ENCODE measurements around the gene LRP8. TPM values are rescaled to one million over a fixed set of nuclear protein-coding genes. Genes with fewer than 3 reads are reported as not detected.
A peak's percentile ranks its signal among the peaks of the same experiment; 100 is the strongest.

LRP8 gene
- total RNA-seq, 1 donor from 2014 or later, result 4.4 TPM

GRCh38 chr1:53325326-53326087, 2.4 kb downstream of the LRP8 start:
- DNase-seq (ENCODE audit: low spot score, unreplicated experiment), result no peak
- peaks cover 58% of the 10 kb centered on the region for H3K27me3 Mint-ChIP-seq
- no peaks in the 10 kb centered on the region for H3K9me3 Mint-ChIP-seq (ENCODE audit: low read depth)
- H3K4me1 Mint-ChIP-seq (ENCODE audit: low read depth), result peaks cover 9% of the 10 kb centered on the region
- TF ChIP-seq, protein P1, sequence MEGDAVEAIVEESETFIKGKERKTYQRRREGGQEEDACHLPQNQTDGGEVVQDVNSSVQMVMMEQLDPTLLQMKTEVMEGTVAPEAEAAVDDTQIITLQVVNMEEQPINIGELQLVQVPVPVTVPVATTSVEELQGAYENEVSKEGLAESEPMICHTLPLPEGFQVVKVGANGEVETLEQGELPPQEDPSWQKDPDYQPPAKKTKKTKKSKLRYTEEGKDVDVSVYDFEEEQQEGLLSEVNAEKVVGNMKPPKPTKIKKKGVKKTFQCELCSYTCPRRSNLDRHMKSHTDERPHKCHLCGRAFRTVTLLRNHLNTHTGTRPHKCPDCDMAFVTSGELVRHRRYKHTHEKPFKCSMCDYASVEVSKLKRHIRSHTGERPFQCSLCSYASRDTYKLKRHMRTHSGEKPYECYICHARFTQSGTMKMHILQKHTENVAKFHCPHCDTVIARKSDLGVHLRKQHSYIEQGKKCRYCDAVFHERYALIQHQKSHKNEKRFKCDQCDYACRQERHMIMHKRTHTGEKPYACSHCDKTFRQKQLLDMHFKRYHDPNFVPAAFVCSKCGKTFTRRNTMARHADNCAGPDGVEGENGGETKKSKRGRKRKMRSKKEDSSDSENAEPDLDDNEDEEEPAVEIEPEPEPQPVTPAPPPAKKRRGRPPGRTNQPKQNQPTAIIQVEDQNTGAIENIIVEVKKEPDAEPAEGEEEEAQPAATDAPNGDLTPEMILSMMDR (IDR thresholded peaks at IDR 0.05; ENCODE audit: unreplicated experiment), result no peak
- H3K36me3 Mint-ChIP-seq (ENCODE audit: insufficient read depth), result no peaks in the 10 kb centered on the region
- H3K4me3 Mint-ChIP-seq (ENCODE audit: low read depth), result peak overlapping the region; percentile 81
- peak overlapping the region; percentile 81 for H3K27ac Mint-ChIP-seq

DNA sequence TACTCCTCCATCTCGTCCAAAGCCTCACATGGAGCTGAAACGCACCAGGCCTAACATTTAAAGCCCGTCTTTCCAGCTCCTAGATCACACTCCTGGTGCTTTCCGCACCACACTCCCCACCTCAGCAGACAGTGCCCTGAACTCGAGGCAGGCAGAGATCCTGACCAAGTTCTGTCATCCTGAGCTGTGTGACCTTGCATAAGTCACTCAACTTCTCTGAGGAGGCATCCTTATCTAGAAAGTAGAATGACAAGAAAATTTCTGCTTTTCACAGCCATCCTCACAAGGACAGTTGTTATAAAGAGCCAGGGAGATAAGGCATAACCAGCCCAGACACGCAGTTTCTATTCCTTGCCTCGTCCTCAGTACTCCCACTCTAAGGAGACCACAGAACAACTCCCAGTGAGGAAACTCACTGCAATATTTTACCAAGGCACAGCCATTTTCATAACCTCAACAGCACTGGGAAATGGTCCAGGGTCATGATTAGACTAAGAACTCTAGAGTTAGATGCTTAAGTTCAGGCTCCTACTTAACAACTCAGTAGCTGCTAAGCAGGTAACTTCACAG, 3.1 kb downstream of the LRP8 start:
- Mint-ChIP-seq H3K27me3 (peaks cover 51% of the 10 kb centered on the region), H3K36me3 (ENCODE audit: insufficient read depth) (no peaks in the 10 kb centered on the region), H3K9me3 (ENCODE audit: low read depth) (no peaks in the 10 kb centered on the region), H3K4me1 (ENCODE audit: low read depth) (peaks cover 9% of the 10 kb centered on the region), H3K27ac (no peak overlapping the region), H3K4me3 (ENCODE audit: low read depth) (no peak overlapping the region)
- TF ChIP-seq, protein P1 (IDR thresholded peaks at IDR 0.05; ENCODE audit: unreplicated experiment), result no peak
- no peak for DNase-seq (ENCODE audit: low spot score, unreplicated experiment)

DNA sequence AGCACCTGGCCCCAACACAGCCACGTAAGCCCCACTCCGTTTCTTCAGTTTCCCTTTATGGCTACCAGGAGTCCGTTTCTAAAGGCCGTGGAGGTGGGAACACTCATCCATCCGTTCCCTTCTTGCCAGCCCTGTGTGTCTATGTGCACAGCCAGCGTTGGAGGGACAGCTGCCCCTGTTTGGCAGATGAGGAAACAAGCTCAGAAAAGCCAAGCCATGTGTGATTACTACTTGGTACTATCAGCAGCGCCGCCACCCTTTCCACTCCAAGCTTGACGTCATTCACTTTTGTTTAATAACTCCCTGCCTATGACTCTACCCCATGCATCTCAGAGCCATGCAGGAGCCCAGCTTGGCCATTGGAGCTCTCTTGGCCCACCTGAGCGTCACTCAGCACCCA, 3.5 kb downstream of the LRP8 start:
- H3K27ac Mint-ChIP-seq, result no peak overlapping the region
- DNase-seq (ENCODE audit: low spot score, unreplicated experiment), result no peak
- no peak overlapping the region for H3K4me3 Mint-ChIP-seq (ENCODE audit: low read depth)
- TF ChIP-seq, protein P1 (IDR thresholded peaks at IDR 0.05; ENCODE audit: unreplicated experiment), result no peak
- H3K4me1 Mint-ChIP-seq (ENCODE audit: low read depth), result peaks cover 9% of the 10 kb centered on the region
- peaks cover 47% of the 10 kb centered on the region for H3K27me3 Mint-ChIP-seq
- no peaks in the 10 kb centered on the region for H3K36me3 Mint-ChIP-seq (ENCODE audit: insufficient read depth)
- H3K9me3 Mint-ChIP-seq (ENCODE audit: low read depth), result no peaks in the 10 kb centered on the region

DNA sequence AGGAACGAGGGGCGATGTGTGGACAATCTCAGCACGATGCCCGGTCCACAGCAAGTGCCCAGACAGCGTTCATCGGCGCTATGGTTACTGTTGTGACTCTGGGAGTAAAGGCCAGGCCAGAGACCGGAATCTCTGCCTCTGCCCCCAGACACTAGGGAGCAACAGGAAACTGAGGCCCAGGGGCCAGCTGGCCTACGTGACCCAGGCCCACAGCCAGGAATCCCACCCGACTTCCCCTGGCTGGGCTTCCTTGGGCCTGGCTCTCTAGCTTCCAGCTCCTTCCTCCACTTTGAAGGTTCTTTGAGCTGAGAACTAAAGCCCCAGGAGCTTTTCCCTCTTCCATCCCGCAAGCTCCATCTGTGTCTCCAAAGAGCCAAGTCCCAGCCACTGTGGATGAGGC, 4.6 kb downstream of the LRP8 start:
- Mint-ChIP-seq H3K36me3 (ENCODE audit: insufficient read depth) (no peaks in the 10 kb centered on the region), H3K4me1 (ENCODE audit: low read depth) (peaks cover 9% of the 10 kb centered on the region), H3K4me3 (ENCODE audit: low read depth) (no peak overlapping the region), H3K27ac (no peak overlapping the region), H3K9me3 (ENCODE audit: low read depth) (no peaks in the 10 kb centered on the region), H3K27me3 (peaks cover 41% of the 10 kb centered on the region)
- TF ChIP-seq, protein P1 (IDR thresholded peaks at IDR 0.05; ENCODE audit: unreplicated experiment), result no peak
- DNase-seq (ENCODE audit: low spot score, unreplicated experiment), result no peak

GRCh38 chr1:53321776-53322602, 5.9 kb downstream of the LRP8 start:
- H3K36me3 Mint-ChIP-seq (ENCODE audit: insufficient read depth), result no peaks in the 10 kb centered on the region
- H3K4me3 Mint-ChIP-seq (ENCODE audit: low read depth), result no peak overlapping the region
- TF ChIP-seq, protein P1 (IDR thresholded peaks at IDR 0.05; ENCODE audit: unreplicated experiment), result no peak
- H3K27ac Mint-ChIP-seq, result no peak overlapping the region
- H3K4me1 Mint-ChIP-seq (ENCODE audit: low read depth), result peaks cover 4% of the 10 kb centered on the region
- DNase-seq (ENCODE audit: low spot score, unreplicated experiment), result no peak
- no peaks in the 10 kb centered on the region for H3K9me3 Mint-ChIP-seq (ENCODE audit: low read depth)
- H3K27me3 Mint-ChIP-seq, result peaks cover 39% of the 10 kb centered on the region
